Mucosa of descending colon (tissue), 3 donors: ENCODE data around the gene TMTC3. TPM values are rescaled to one million over a fixed set of nuclear protein-coding genes. Genes with fewer than 3 reads are reported as not detected.

Experiments used
- ATAC-seq: fragments of 200-7000 bp; cut with Tn5 transposase; one replicate; pipeline ENCODE4 v1.9.1; 2020; ENCODE audit warnings: mild to moderate bottlenecking, moderate library complexity
- DNase-seq, 3 donors: peaks; one replicate each; pipeline ENCODE4 v3.0.0-alpha.2; 2020
- H3K36me3 ChIP-seq: fragments of 200-600 bp; one replicate; pipeline ENCODE4 v1.8.0; 2021; ENCODE audit warnings: low read depth, mild to moderate bottlenecking
- H3K4me1 ChIP-seq: fragments of 200-600 bp; one replicate; pipeline ENCODE4 v1.8.0; 2021; ENCODE audit warnings: low read depth, mild to moderate bottlenecking
- H3K4me3 ChIP-seq: fragments of 200-600 bp; one replicate; pipeline ENCODE4 v1.8.0; 2021; ENCODE audit warnings: mild to moderate bottlenecking
- H3K9me3 ChIP-seq: fragments of 200-600 bp; one replicate; pipeline ENCODE4 v1.8.0; 2021; ENCODE audit warnings: mild to moderate bottlenecking
- CTCF ChIP-seq: fragments of 200-600 bp; IDR thresholded peaks from one replicate; pipeline ENCODE4 v1.8.0; 2022; ENCODE audit warnings: antibody characterized with exemption, mild to moderate bottlenecking
- intact Hi-C, 2 donors: fragments of 100-400 bp; cut with DNase I in 1 of 2; cut with micrococcal nuclease in 1 of 2; formaldehyde crosslinking; loops; one replicate each; pipeline versions ENCODE4 v1.11.0 to v1.11.1; 2022; cut with DNase I, micrococcal nuclease
- total RNA-seq, 3 donors: library from RNA; stranded (reverse); fragmentation: NEBNext Ultra II Directional in 2 of 3; extraction: Animal tissue kit (Norgen Biotek cat#: 25700) in 2 of 3; gene quantifications; one replicate each; pipeline versions ENCODE4 v1.2.1 to v1.2.4, GENCODE V29; 2021 to 2023
- donor health status: DM: no; HTN: no; CAD: no; lungs with moderate emphysema.
- donor health status: DM: no; HTN: no; CAD: no.
- donor health status: DM: no; HTN: yes; CAD: no.

Gene TMTC3
- total RNA-seq, 3 donors from 2014 or later = 11.3 to 21.4 (median 15.8) TPM

DNA sequence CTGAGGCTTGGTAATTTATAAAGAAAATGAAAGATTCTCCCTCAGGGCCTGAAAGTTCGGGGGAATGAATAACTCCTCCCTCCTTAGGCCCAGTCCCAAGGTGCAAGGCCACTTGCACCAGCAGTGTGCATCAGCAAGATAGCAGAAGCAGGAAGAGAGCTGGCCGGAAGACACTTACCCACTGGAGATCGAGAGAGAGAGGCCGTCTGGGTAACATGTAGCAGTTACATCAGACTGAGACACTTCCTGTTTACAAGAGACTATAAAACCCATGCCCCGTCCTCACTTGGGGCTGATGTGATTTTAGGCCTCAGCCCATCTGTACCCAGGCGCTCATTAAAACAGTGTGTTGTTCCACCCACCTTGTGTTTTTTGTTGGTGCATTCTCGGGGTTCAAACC lies 85.2 kb downstream of the TMTC3 start:
- DNase-seq = no peak
- intact Hi-C loops = no loop called here
- Histone ChIP-seq H3K4me3 (no peak overlapping the region), H3K36me3 (no peaks in the 10 kb centered on the region), H3K4me1 (no peaks in the 10 kb centered on the region), H3K9me3 (no peaks in the 10 kb centered on the region)
- no peak for TF ChIP-seq CTCF
- no peak for ATAC-seq

GRCh38 chr12:88227871-88228270 lies 85.8 kb downstream of the TMTC3 start:
- Histone ChIP-seq H3K36me3 (no peaks in the 10 kb centered on the region), H3K4me1 (no peaks in the 10 kb centered on the region), H3K9me3 (no peaks in the 10 kb centered on the region), H3K4me3 (no peak overlapping the region)
- TF ChIP-seq CTCF = no peak
- DNase-seq (no peak), ATAC-seq (no peak)
- intact Hi-C loops = no loop called here

DNA sequence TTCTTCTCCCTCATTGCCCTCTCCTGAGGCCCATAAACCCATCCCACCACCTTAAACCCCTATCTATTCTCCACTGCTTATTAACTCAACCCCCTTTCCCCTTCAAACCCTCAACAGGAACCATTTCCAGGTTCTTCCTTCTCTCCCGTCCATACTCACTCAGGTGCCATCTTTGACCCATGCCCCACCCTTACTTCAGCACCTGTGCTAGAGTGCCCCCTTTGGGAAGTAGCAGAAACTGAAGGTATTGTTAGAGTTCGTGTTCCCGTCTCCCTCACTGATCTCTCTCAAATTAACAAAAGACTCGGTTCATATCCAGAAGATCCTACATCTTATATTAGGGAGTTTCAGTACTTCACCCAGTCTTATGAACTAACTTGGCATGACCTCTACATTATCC lies 86.6 kb downstream of the TMTC3 start:
- no peaks in the 10 kb centered on the region for H3K4me1 ChIP-seq
- H3K36me3 ChIP-seq = no peaks in the 10 kb centered on the region
- no peak for ATAC-seq
- no peak for DNase-seq
- no peaks in the 10 kb centered on the region for H3K9me3 ChIP-seq
- TF ChIP-seq CTCF = no peak
- H3K4me3 ChIP-seq = no peak overlapping the region
- intact Hi-C loops = no loop called here

GRCh38 chr12:88230271-88230670 lies 88.2 kb downstream of the TMTC3 start:
- TF ChIP-seq CTCF = no peak
- no peaks in the 10 kb centered on the region for H3K36me3 ChIP-seq
- no peak overlapping the region for H3K4me3 ChIP-seq
- ATAC-seq (no peak), DNase-seq (no peak)
- intact Hi-C loops = no loop called here
- no peaks in the 10 kb centered on the region for H3K4me1 ChIP-seq
- no peaks in the 10 kb centered on the region for H3K9me3 ChIP-seq

DNA sequence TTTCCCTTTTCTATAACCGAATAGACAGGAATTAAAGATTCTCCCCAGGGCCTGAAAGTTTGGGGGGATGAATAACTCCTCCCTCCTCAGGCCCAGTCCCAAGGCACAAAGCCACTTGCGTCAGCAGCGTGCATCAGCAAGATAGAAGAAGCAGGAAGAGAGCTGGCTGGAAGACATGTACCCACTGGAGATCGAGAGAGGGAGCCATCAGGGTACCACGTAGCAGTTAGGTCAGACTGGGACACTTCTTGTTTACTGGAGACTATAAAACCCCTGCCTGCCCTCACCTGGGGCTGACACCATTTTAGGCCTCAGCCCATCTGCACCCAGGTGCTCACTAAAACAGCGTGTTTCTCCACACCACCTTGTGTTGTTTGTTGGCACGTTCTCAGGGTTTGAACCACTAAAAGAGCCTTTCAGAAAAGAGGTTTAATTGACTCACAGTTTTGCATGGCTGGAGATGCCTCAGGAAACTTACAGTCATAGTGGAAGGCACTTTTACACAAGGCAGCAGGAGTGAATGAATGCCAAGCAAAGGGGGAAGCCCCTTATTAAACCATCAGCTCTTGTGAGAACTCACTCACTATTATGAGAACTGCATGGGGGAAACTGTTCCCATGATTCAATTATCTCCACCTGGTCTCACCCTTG lies 93.2 kb downstream of the TMTC3 start:
- DNase-seq (no peak), ATAC-seq (no peak)
- H3K9me3 ChIP-seq = no peaks in the 10 kb centered on the region
- intact Hi-C loops = no loop called here
- H3K4me3 ChIP-seq = no peak overlapping the region
- no peaks in the 10 kb centered on the region for H3K36me3 ChIP-seq
- H3K4me1 ChIP-seq = no peaks in the 10 kb centered on the region
- TF ChIP-seq CTCF = no peak

- ATAC-seq = no peak
- H3K4me1 ChIP-seq = no peaks in the 10 kb centered on the region
Observed at GRCh38 chr12:88237954-88238353, 95.8 kb downstream of the TMTC3 start.

More at GRCh38 chr12:88237954-88238353, 95.8 kb downstream of the TMTC3 start:
- H3K36me3 ChIP-seq = no peaks in the 10 kb centered on the region
- no peak for DNase-seq
- no peaks in the 10 kb centered on the region for H3K9me3 ChIP-seq
- H3K4me3 ChIP-seq = no peak overlapping the region
- no peak for TF ChIP-seq CTCF
- intact Hi-C loops = no loop called here
